GM21515 (cell line): ENCODE results near the gene KLHL30.

Experiments
- ATAC-seq: cut with Tn5 transposase; IDR thresholded peaks from one replicate; pipeline ENCODE4 v1.9.1; 2021; ENCODE audit not compliant: unreplicated experiment

KLHL30 gene, protein sequence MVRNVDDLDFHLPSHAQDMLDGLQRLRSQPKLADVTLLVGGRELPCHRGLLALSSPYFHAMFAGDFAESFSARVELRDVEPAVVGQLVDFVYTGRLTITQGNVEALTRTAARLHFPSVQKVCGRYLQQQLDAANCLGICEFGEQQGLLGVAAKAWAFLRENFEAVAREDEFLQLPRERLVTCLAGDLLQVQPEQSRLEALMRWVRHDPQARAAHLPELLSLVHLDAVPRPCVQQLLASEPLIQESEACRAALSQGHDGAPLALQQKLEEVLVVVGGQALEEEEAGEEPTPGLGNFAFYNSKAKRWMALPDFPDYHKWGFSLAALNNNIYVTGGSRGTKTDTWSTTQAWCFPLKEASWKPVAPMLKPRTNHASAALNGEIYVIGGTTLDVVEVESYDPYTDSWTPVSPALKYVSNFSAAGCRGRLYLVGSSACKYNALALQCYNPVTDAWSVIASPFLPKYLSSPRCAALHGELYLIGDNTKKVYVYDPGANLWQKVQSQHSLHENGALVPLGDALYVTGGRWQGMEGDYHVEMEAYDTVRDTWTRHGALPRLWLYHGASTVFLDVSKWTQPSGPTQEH

DNA sequence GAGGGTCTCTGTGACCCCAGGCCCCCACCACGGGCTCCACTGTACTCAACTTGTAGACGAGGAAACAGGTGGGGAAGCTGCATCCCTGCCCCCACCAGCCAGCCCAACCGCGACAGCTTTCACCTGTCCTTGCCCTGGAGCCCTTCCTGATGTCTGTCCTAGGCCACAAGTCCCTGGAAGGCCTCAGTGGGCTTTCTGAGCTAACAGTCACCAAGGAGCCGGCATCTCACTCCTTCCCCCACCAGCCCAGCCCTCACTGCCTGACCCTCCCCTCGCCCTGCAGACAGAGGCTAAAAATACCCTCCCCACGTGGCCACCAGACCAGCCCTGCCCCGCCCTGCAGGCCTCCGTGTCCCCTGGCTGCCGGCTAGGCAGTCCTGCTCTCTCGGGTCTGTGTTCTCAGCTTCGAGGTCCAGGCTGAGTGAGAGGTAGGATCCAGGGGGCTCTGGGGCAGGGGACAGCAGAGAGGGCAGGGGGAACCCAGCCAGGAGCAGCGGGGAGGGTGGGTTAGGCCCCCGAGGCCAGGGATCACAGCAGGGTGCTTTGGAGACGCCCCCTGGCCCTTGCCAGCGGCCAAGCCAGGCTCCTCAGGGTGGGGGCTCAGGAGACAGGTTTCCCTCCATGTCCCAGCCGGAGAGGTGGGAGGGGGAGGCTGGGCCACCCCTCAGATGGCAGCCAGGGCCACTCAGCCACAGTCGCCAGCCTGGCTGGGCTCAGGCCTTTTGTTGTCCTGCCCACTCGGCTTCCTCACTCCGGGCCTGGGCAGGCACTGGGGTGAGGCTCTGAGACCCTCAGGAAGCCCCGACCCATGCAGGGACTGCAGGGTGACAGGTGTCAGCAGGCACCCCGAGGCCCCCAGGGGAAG, at the start of gene KLHL30:
Gene KLHL30 (plus strand): TSS at position 338 of the 865 bp plus-strand sequence. CDS start 2,087 bp downstream, outside the sequence.
- no peak for ATAC-seq

- ATAC-seq = no peak
Observed at GRCh38 chr2:238090887-238091286, 47.6 kb upstream of the KLHL30 start.

DNA sequence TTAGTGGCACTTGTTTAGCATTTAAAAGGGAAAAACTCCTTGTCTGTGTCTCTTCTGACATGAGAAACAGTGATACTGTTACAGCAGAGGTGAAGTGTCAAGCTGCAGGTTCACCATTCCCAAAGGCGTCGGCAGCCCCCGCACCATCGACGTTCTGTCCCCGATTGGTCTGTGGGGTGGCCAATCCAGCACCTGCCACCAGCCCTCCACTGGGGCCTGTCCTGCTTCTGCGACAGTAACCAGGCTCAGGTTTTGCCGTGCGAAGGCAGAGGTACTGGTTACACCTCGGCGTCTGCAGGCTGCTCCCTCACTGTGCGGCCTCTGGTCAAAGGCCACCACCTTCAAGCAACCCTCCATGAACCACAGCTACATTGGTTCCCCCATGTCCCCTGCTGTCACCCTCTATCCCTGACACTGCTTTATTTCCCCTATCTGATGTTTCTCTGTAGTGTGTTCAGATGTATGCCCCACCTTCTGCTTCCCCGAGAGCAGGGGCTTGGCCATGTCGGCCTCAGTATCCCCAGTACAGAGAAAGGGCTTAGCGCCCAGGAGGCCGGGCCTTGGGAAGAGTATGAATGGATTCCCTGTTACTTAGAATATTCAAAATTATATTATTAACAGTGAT, 46.9 kb upstream of the KLHL30 start:
- ATAC-seq = no peak

- ATAC-seq = no peak
Observed at GRCh38 chr2:238092486-238093035, 45.9 kb upstream of the KLHL30 start.

DNA sequence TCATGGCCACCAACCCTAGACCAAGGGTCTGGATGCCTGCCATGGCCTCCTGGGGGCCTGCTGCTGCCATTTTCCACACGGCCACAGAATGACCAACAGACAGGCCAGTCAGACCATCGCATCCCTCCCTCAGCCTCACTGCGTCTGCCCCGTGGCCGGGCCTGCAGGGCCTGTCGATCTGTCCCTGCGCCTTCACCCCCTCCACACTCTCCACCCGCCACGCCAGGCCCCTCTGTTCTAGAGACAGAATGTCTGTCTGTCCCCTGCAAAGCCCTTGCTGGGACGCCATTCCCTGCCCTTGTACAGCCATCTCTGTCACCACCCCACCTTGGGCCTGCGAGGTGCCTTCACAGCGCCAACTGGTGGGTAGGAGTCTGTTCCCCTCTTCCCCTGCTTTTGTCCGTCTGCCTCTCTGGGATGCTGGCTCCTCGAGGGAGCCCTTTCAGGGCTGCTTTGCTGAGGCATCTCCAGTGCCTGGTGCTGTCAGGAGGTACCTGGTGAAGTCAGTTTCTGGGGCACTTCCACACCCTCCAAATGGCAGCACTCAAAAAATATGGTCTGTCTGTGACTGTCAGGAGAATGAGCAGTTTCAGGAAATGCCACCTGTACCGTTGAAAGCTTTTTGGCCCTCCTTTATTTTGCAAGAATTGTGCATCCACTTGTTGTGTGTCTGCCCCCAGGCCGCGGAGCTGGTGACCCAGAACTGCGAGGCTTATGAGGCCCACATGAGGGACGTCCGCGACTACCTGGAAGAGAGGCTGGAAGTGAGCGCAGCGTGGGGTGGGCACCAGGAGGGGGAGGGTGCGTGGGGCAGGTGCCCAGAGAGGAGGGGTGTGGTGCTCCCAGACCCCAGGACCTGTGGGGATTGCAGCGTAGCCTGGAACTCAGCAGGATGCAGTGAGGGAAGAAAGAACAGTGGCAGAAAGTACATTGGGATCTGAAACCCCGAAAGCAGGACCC, 45.0 kb upstream of the KLHL30 start:
- no peak for ATAC-seq

DNA sequence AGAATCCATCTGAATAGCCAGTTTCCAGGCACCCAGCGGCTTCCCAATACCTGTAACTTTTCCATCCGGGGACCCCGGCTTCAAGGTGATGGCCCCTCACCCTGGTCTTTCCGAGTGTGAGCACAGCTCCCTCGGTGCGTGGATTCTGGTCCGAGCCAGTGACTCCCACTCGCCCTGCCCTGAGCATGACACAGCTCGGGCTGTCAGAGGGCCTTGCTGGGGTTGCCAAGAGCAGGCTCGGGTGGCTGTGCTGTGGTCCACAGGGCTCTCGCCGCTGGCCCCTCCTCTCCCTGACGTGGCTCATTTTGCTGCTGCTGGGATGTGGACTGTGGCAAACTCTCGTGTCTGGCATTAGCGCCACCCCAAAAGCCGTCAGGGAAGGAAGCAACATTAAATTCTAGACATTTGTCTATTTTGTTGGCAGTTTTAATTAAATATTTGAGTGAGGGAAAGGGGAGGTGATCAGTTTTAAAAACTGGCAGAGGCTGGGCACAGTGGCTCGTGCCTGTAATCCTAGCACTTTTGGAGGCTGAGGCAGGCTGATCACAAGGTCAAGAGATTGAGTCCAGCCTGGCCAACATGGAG, 43.9 kb upstream of the KLHL30 start:
- no peak for ATAC-seq

DNA sequence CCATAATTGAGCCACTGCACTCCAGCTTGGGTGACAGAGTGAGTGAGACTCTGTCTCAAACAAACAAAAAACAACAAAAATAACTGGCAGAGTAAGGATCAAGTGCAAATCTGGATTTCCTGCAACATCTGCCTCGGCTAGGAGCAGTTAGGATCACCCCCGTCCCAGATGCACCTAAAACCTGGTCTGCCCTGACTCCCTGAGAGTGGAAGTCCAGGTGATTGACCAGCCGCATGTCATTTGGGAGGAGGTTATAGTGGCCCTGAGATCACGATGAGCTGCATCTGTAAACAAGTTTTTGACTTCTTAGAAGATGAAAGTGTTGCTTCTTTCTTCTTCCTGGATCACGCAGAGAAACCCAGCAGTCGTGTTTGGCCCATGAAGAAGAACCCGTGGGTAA, 43.3 kb upstream of the KLHL30 start:
- ATAC-seq = no peak

DNA sequence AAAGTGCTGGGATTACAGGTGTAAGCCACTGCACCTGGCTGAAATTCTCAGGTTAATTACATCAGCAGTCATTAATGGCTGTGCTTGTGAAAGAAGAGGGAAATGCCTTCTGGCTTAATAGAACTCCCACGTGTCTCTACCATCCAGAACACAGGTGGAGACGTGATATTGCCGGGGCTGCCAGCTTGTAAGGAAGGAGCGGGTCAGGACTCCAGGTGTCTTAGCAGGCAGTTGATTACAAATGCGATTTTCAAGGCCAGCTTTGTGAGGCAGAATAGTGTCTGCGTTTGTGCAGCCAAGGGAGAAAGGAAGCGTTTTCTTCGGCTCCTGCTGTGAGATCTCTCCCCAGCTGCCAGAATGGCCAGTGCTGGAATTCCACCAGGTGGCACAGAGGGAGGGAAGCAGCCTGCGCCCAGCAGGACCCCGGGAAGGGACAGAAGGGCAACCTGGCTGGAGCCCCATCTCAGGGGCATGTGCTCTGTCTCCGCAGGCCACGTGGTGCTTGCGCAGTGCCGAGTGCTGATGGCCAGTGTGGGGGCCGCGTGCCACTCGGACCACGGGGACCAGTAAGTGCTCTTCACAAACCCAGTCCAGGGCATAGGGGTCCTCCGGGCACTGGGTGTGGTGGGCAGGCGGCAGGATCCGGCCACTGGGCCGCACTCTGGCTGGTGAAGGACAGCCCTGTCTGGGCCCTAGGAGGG, 42.0 kb upstream of the KLHL30 start:
- no peak for ATAC-seq

DNA sequence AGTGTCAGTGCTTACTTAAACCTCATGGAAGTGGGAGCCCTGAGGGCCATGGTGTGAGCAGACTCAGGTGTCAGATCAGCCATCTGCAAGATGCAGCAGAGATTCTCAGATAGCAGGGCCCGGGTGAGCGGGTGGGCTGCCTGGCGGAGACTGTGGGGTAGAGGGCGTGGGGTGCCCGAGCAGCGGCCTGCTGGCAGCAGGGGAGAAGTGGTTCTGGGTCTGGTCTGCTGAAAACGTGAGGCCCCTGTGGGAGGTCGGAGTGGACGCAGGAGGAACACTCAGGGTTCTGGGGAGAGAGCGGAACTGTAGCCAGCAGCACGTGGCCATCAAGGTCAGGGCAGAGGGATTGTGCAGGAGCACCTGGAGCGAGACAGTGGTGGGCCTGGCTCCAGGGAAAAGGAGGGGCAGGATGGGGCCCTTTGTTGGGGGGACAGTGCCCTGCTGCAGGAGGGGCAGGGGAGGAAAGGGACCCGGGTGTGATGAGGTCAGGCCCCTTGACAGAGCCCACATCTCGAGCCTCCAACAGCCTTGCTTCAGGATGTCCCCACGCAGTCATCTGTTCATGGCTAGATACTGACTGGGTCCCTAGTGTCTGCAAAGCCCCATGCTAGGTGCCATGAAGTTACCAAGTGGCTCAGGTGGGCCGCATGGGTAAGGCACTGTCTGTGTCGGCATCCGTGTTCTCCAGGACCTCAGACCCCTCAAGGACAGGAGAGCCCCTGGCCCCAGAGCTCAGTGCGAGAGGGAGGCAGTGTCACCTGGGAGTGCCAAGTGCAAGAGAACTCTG, 41.1 kb upstream of the KLHL30 start:
- ATAC-seq = no peak

DNA sequence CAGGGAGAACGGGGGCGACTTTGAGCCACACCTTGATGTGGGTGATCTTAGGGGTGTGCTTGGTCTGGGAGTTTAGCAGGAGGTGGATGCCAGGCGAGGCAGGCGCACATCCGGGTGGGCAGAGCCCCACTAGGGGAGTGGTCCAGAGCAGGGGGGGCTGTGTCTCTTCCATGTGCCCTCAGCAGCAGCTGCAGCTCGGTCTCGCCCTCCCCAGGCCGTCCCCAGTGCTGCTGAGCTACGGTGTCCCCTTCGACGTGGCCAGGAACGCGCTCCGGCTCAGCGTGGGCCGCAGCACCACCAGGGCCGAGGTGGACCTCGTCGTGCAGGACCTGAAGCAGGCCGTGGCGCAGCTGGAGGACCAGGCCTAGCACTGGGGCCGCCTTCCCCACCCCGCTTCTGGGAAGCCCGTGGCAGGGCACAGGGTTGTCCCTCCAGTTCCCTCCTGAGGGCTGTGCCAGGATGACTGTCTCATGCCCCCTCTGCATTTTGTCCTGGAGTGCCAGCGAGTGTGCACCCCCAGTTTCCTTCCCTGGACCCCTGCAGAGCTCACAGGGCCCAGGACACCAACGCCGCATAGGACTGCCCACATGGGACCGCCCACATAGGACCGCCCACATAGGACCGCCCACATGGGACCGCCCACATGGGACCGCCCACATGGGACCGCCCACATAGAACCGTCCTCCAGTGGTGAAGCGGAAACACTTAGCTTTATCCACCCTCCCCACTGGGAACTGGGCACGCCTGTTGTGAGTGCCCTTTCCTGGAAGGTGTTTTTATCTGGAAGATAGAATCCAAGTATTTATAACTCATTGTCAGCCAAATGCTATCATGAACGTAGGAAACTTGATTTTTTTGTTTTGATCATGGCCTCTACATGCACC, 40.2 kb upstream of the KLHL30 start:
- peak; percentile 62 for ATAC-seq

DNA sequence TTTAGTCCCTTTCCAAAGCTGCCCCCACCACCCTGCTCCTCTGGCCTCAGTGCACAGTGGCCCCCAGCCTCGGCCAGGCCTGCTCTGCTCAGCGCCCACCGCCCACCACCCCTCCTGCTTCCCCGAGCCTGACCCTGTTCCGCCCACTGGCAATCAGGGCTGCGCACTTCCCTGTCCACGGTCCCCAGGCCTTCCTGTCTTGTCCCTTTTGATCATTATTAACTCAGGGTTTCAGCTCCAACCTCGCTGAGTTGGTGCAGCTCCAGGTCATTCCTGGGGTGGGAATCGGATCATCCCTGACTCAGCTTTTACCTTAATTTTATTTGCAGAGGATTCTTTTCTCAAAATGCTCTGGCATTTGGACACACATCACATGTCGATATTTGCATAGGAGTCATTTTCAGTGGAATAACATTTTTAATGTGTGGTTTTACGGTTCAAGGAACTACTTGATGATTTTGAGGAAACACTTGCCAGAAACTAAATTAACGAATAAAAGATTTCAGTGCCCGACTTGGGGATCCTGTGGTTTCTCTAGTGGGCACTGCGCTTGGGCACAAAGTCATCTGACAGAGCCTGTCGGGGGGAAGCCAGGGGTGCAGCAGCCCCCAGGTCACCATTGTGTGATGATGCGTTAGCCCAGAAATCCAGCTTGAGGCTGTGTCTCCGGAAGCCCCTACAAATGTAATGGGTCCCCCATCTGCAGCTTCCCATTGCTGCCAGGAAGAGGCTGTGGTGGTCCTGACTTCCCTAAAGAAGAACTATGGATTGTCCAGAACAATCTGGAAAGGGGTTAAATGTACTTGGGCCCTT, 39.4 kb upstream of the KLHL30 start:
- peak; percentile 12 for ATAC-seq

DNA sequence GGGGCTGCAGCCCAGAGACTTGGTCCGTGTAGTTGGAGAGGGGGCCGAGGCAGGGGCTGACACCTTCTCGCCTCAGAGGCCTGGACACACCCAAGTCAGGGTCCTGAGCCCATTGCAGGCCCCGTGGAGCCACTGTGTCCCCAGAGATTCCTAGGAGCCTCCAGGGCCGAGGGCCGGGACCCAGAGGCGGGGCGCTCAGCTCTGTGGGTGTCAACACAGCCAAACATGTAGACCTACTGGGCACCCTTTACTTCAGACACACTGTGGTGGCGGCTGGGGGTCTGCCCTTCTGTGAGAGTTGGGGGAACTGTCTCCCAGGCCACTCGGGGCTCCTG, 38.8 kb upstream of the KLHL30 start:
- no peak for ATAC-seq

GRCh38 chr2:238100049-238100820, 38.2 kb upstream of the KLHL30 start, which contains the start of gene ESPNL:
Gene ESPNL (plus strand): TSS chr2:238100340. CDS start chr2:238100420, 80 bp downstream.
- ATAC-seq = no peak

GRCh38 chr2:238100821-238101771, 37.4 kb upstream of the KLHL30 start:
- ATAC-seq = no peak
